ENCODE data around the gene SPECC1. TPM values are rescaled to one million over a fixed set of nuclear protein-coding genes. Genes with fewer than 3 reads are reported as not detected.

Gene SPECC1
- total and polyA plus RNA-seq, 2 of the 13 experiments (the other 11 are each of a cell fraction or from before 2014, with no cell fraction given): 2.3 to 6.9 TPM

- TF ChIP-seq NFATC3 (CRISPR knock-in tag; IDR thresholded peaks at IDR 0.05) (peak; percentile 72; the same call in 1 of the 2 replicates), MED13 (CRISPR knock-in tag; IDR thresholded peaks at IDR 0.05) (peak; percentile 69; the same call in 1 of the 2 replicates), ADNP (CRISPR knock-in tag; IDR thresholded peaks at IDR 0.05) (no peak), ZNF670 (CRISPR knock-in tag; IDR thresholded peaks at IDR 0.05; ENCODE audit: borderline replicate concordance) (peak; percentile 54; the same call in 1 of the 2 replicates), ZNF280B (CRISPR knock-in tag; IDR thresholded peaks at IDR 0.05; ENCODE audit: borderline replicate concordance) (peak; percentile 97), AHR (CRISPR knock-in tag; IDR thresholded peaks at IDR 0.05) (peak; percentile 28; the same call in 1 of the 2 replicates), PHB2 (IDR thresholded peaks at IDR 0.05; ENCODE audit: partially characterized antibody) (no peak), GZF1 (CRISPR knock-in tag; IDR thresholded peaks at IDR 0.05) (peak; percentile 80; the same call in 1 of the 2 replicates), BCL6 (CRISPR knock-in tag; IDR thresholded peaks at IDR 0.05) (peak; percentile 41), SNRNP70 (IDR thresholded peaks at IDR 0.05; ENCODE audit: low read depth, low read length) (no peak), RXRA (CRISPR knock-in tag; IDR thresholded peaks at IDR 0.05) (peak; percentile 76), ZNF550 (CRISPR knock-in tag; IDR thresholded peaks at IDR 0.05; ENCODE audit: borderline replicate concordance) (no peak), CAMTA2 (CRISPR knock-in tag; IDR thresholded peaks at IDR 0.05; ENCODE audit: borderline replicate concordance) (no peak), ZBTB20 (CRISPR knock-in tag; IDR thresholded peaks at IDR 0.05; ENCODE audit: borderline replicate concordance, low read depth) (peak; percentile 86; the same call in 1 of the 2 replicates), ZBTB2 (CRISPR knock-in tag; IDR thresholded peaks at IDR 0.05; ENCODE audit: low read depth) (peak; percentile 81; the same call in 1 of the 2 replicates), ZNF503 (CRISPR knock-in tag; IDR thresholded peaks at IDR 0.05) (peak; percentile 80), SRY (CRISPR knock-in tag; IDR thresholded peaks at IDR 0.05) (no peak), SIN3A (IDR thresholded peaks at IDR 0.05; ENCODE audit: borderline replicate concordance, low read depth, low read length) (peak; percentile 70; the same call in 1 of the 2 replicates), IKZF1 (IDR thresholded peaks at IDR 0.05) (no peak), ZNF510 (CRISPR knock-in tag; IDR thresholded peaks at IDR 0.05; ENCODE audit: low read depth) (peak; percentile 90; the same call in 1 of the 2 replicates), SETDB1 (CRISPR knock-in tag; IDR thresholded peaks at IDR 0.05; ENCODE audit: borderline replicate concordance) (no peak), ZNF264 (CRISPR knock-in tag; IDR thresholded peaks at IDR 0.05) (peak; percentile 83), ZEB1 (IDR thresholded peaks at IDR 0.05; ENCODE audit: insufficient replicate concordance, low read depth) (no peak), ZNF629 (CRISPR knock-in tag; conservative IDR thresholded peaks at IDR 0.05) (peak; percentile 51), ZBTB1 (CRISPR knock-in tag; IDR thresholded peaks at IDR 0.05; ENCODE audit: borderline replicate concordance) (peak; percentile 40; the same call in 1 of the 2 replicates), POLR2AphosphoS5 (IDR thresholded peaks at IDR 0.05; ENCODE audit: low read depth, low read length) (peak; percentile 63)
These were observed 31.6 kb upstream of the SPECC1 start, which contains the start of gene AKAP10 (continued) for GRCh38 chr17:19977293-19978208.
